Testis (tissue), 3 donors: ENCODE results near the gene SARDH. TPM values are rescaled to one million over a fixed set of nuclear protein-coding genes. Genes with fewer than 3 reads are reported as not detected.

Source experiments
- DNase-seq: peaks from one replicate; pipeline ENCODE4 v3.0.0-alpha.2; 2019
- H3K27ac ChIP-seq, 2 donors: fragments of 200-600 bp; sonication (generic); one replicate each; pipeline ENCODE4 v1.5.1; 2019
- H3K27me3 ChIP-seq: fragments of 200-600 bp; sonication (generic); one replicate; pipeline ENCODE4 v1.5.1; 2019
- H3K36me3 ChIP-seq: fragments of 200-600 bp; sonication (generic); one replicate; pipeline ENCODE4 v1.5.1; 2017; ENCODE audit warnings: low read depth; ENCODE audit errors: missing control alignments
- H3K4me1 ChIP-seq: fragments of 200-600 bp; sonication (generic); one replicate; pipeline ENCODE4 v1.5.1; 2019
- H3K4me3 ChIP-seq, 2 donors: fragments of 200-600 bp; sonication (generic); one replicate each; pipeline ENCODE4 v1.5.1; 2017 to 2019
- H3K9me3 ChIP-seq: fragments of 200-600 bp; sonication (generic); one replicate; pipeline ENCODE4 v1.5.1; 2017
- POLR2A ChIP-seq: fragments of 450-650 bp; IDR thresholded peaks from one replicate; pipeline ENCODE4 v1.6.1; 2017; ENCODE audit warnings: antibody characterized with exemption, mild to moderate bottlenecking, moderate library complexity
- WGBS, 2 donors: methylation state at CpG; one replicate each; pipeline ENCODE4 v1.1.5; 2018; 5-methylcytosine and 5-hydroxymethylcytosine counted together
- intact Hi-C: fragments of 100-400 bp; cut with DNase I; formaldehyde crosslinking; loops from one replicate; pipeline ENCODE4 v1.15.1; 2023; ENCODE audit warnings: low total_unique reads
- polyA plus RNA-seq: library from polyadenylated mRNA; stranded (reverse); fragments of 350-450 nt; fragmentation: Illumina TruSeq; extraction: RNeasy Lipid Tissue Mini Kit (QIAGEN cat#74804); gene quantifications from one replicate; pipeline ENCODE4 v1.2.3, GENCODE V29; 2014; ENCODE audit warnings: low read depth, low replicate concordance; ENCODE audit not compliant: insufficient read depth
- total RNA-seq, 2 donors: library from RNA; depleted of rRNA; stranded (reverse); fragments of >200 nt; gene quantifications; one replicate each; pipeline ENCODE4 v1.2.3, GENCODE V29; 2016
- TF ChIP-seq, protein P1 (sequence below), 3 experiments: fragments of 450-650 bp in 2 of 3; fragments of 200-600 bp in 1 of 3; sonication (generic) in 1 of 3; IDR thresholded peaks; one replicate each; pipeline ENCODE4 v1.5.1; 2016 to 2019; ENCODE audit warnings: antibody characterized with exemption in 3 of 3, mild to moderate bottlenecking in 2 of 3, moderate library complexity in 1 of 3

SARDH gene
- total and polyA plus RNA-seq, 3 donors from 2014 or later = 2.6 to 7.2 (median 5.1) TPM

DNA sequence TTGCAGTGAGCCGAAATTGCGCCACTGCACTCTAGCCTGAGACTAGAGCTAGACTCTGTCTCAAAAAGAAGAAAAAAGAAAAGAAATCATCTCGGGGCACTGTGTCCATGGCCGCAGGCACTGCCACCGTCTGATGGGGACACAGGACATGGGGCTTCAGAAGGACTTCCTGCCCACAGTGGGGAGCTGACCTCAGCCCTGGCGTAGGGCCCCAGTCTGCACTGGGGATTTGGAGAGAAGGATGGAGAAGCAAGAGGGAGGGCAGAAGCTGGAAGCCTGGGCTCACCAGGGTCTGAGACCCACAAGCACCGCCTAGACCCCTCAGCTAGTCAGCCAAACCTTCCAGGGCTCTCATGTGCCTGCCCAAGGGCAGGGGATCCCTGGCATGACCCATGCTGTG lies 4.1 kb upstream of the SARDH start:
- Histone ChIP-seq H3K27me3 (no peaks in the 10 kb centered on the region), H3K9me3 (no peaks in the 10 kb centered on the region), H3K4me1 (peaks cover 13% of the 10 kb centered on the region), H3K27ac (no peak overlapping the region), H3K36me3 (no peaks in the 10 kb centered on the region), H3K4me3 (no peak overlapping the region)
- no peak for TF ChIP-seq POLR2A
- TF ChIP-seq, protein P1, sequence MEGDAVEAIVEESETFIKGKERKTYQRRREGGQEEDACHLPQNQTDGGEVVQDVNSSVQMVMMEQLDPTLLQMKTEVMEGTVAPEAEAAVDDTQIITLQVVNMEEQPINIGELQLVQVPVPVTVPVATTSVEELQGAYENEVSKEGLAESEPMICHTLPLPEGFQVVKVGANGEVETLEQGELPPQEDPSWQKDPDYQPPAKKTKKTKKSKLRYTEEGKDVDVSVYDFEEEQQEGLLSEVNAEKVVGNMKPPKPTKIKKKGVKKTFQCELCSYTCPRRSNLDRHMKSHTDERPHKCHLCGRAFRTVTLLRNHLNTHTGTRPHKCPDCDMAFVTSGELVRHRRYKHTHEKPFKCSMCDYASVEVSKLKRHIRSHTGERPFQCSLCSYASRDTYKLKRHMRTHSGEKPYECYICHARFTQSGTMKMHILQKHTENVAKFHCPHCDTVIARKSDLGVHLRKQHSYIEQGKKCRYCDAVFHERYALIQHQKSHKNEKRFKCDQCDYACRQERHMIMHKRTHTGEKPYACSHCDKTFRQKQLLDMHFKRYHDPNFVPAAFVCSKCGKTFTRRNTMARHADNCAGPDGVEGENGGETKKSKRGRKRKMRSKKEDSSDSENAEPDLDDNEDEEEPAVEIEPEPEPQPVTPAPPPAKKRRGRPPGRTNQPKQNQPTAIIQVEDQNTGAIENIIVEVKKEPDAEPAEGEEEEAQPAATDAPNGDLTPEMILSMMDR (IDR thresholded peaks at IDR 0.05) = no peak
- 88 to 90% methylated on average over 7 of the region's 7 CpGs for WGBS, 2 donors
- no peak for DNase-seq
- intact Hi-C loops = no loop called here

DNA sequence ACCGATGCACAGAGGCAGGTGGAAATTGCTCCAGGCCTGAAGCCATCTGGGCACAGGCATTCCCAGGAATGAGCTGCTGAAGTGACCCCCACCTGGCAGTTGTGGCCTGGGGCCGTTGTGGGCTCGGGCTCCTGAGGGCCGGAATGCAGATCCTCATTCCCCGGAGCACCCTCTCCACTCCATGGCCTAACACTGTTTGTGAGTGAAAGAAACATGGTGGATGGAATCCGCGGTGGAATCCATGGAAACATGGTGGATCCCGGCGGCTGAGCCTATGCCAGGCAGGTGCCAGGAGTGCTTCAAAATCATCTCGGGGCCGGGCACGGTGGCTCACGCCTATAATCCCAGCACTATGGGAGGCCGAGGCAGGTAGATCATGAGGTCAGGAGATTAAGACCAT lies 3.6 kb upstream of the SARDH start:
- 94 to 95% methylated on average over 13 to 14 of the region's 14 CpGs for WGBS, 2 donors

DNA sequence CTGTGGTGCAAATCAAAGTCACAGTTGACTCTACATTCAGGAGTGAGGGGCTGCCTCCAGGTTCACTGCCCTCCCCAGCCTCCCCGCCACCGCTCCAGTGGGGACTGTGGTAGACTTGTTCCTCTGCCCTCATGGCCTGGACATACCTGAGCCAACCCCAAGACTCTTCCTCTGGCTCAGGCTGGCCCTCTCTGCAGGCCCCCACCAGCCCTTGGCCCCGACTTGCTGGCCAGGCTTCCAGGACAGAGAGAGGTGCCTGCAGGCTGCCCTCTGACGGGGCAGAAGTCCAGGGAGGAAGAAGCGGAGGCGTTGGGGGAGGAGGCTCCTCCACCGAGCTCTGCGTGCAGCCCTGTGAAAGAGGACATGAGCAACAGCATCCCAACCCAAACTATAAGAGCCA lies 2.8 kb upstream of the SARDH start:
- TF ChIP-seq, protein P1 (IDR thresholded peaks at IDR 0.05) = no peak
- TF ChIP-seq POLR2A = no peak
- H3K36me3 ChIP-seq = no peaks in the 10 kb centered on the region
- H3K27me3 ChIP-seq = no peaks in the 10 kb centered on the region
- peak; percentile 9 for DNase-seq
- H3K4me3 ChIP-seq = no peak overlapping the region
- H3K27ac ChIP-seq = no peak overlapping the region
- intact Hi-C loops = no loop called here
- H3K4me1 ChIP-seq = peaks cover 13% of the 10 kb centered on the region
- no peaks in the 10 kb centered on the region for H3K9me3 ChIP-seq
- 91 to 96% methylated on average over 4 to 8 of the region's 8 CpGs for WGBS, 2 donors

More for the DNA sequence above, 3.6 kb upstream of the SARDH start:
- Histone ChIP-seq H3K4me1 (peaks cover 13% of the 10 kb centered on the region), H3K36me3 (no peaks in the 10 kb centered on the region), H3K9me3 (no peaks in the 10 kb centered on the region), H3K4me3 (no peak overlapping the region), H3K27ac (no peak overlapping the region), H3K27me3 (no peaks in the 10 kb centered on the region)
- DNase-seq = peak; percentile 11
- no peak for TF ChIP-seq POLR2A
- TF ChIP-seq, protein P1 (IDR thresholded peaks at IDR 0.05) = no peak
- intact Hi-C loops = no loop called here

DNA sequence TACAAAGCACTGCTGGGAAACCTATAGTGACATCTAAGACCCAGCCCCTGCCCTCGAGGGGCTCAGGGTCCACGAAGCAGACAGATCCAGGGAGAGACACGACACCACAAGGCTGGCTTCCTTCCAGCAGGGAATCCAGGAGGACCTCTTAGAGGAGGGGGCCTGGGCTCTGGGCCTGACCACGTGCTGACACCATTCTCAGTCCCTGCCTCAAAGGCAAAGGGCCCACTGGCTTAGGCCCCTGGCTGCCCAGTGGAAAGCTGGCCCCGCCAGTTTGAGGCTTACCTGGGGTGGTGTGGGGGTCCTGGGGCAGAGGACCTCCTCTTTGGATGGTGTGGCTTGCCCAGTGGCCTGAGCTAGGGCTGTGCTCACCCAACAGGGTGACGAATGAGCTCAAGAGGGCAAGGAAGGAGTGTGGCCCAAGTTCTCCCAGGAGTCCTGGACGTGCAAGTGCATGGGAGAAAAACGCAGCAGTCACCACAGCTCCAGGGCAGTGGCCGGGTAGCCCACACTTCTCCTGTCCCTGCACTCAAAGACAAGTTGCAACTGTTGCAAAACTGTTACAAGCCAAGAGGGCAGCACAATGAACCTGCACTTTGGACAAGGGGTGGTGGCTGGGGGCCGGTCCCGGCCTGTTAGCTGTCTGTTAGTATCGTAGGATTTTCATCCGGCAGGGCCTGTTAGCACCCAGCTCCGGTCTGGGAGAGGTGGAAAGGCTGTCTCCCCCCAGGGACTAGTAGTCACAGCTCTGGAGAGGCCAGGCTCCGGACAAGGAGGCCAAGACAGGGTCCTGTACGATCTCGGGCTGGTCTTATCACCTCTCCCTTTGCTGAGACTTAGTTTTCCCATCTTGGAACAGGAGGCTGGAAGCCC lies 1.5 kb upstream of the SARDH start:
- peaks cover 13% of the 10 kb centered on the region for H3K4me1 ChIP-seq
- 73 to 74% methylated on average over 13 to 17 of the region's 17 CpGs for WGBS, 2 donors
- intact Hi-C loops = loop anchor here (10.0 kb wide), 1 partner anchor 205 kb away; the partner anchor contains the start of gene ADAMTSL2
- H3K27me3 ChIP-seq = no peaks in the 10 kb centered on the region
- no peak for TF ChIP-seq POLR2A
- TF ChIP-seq, protein P1 (IDR thresholded peaks at IDR 0.05) = no peak
- no peak overlapping the region for H3K4me3 ChIP-seq
- DNase-seq = peak; percentile 77
- no peak overlapping the region for H3K27ac ChIP-seq
- H3K9me3 ChIP-seq = no peaks in the 10 kb centered on the region
- H3K36me3 ChIP-seq = no peaks in the 10 kb centered on the region
